ENCODE data around the gene ST3GAL4.
"Not testable (repeated sequence)": the region's sequence is repeated elsewhere in the genome, so short reads cannot be mapped to it uniquely, and the experiment has no call there.

Gene ST3GAL4

GRCh38 chr11:126355324-126355925, at the start of gene ST3GAL4:
Gene ST3GAL4, plus strand, starts transcription at chr11:126355686. Its CDS starts 50,470 bp downstream, at chr11:126406156.
- DNase-seq (ENCODE audit: low read depth) = peak; percentile 75

GRCh38 chr11:126305699-126306098, 49.8 kb upstream of the ST3GAL4 start:
- DNase-seq (ENCODE audit: low read depth) = no peak

GRCh38 chr11:126307706-126308105, 47.8 kb upstream of the ST3GAL4 start:
- DNase-seq (ENCODE audit: low read depth) = peak; percentile 40

GRCh38 chr11:126308271-126308671, 47.2 kb upstream of the ST3GAL4 start:
- no peak for DNase-seq (ENCODE audit: low read depth)

GRCh38 chr11:126308771-126309170, 46.7 kb upstream of the ST3GAL4 start:
- DNase-seq (ENCODE audit: low read depth) = not testable (repeated sequence)

- peak; percentile 64 for DNase-seq (ENCODE audit: low read depth)
Observed at GRCh38 chr11:126310200-126310991, 45.1 kb upstream of the ST3GAL4 start.

GRCh38 chr11:126310992-126311310, 44.5 kb upstream of the ST3GAL4 start:
- no peak for DNase-seq (ENCODE audit: low read depth)

GRCh38 chr11:126311401-126312291, 43.8 kb upstream of the ST3GAL4 start:
- peak; percentile 50 for DNase-seq (ENCODE audit: low read depth)

- no peak for DNase-seq (ENCODE audit: low read depth)
Observed at GRCh38 chr11:126312961-126313360, 42.5 kb upstream of the ST3GAL4 start.

- DNase-seq (ENCODE audit: low read depth) = no peak
Observed at GRCh38 chr11:126313826-126314225, 41.7 kb upstream of the ST3GAL4 start.

- no peak for DNase-seq (ENCODE audit: low read depth)
Observed at GRCh38 chr11:126317432-126317755, 38.1 kb upstream of the ST3GAL4 start.

GRCh38 chr11:126317756-126318573, 37.5 kb upstream of the ST3GAL4 start:
- peak; percentile 91 for DNase-seq (ENCODE audit: low read depth)

GRCh38 chr11:126318574-126319373, 36.7 kb upstream of the ST3GAL4 start:
- DNase-seq (ENCODE audit: low read depth) = peak; percentile 93

GRCh38 chr11:126319374-126319740, 36.1 kb upstream of the ST3GAL4 start:
- DNase-seq (ENCODE audit: low read depth) = no peak

GRCh38 chr11:126322996-126323395, 32.5 kb upstream of the ST3GAL4 start:
- no peak for DNase-seq (ENCODE audit: low read depth)

GRCh38 chr11:126327281-126328000, 28.0 kb upstream of the ST3GAL4 start:
- DNase-seq (ENCODE audit: low read depth) = no peak

GRCh38 chr11:126328001-126328390, 27.5 kb upstream of the ST3GAL4 start:
- DNase-seq (ENCODE audit: low read depth) = no peak

- DNase-seq (ENCODE audit: low read depth) = no peak
Observed at GRCh38 chr11:126328444-126328843, 27.0 kb upstream of the ST3GAL4 start.

GRCh38 chr11:126328938-126329643, 26.4 kb upstream of the ST3GAL4 start:
- DNase-seq (ENCODE audit: low read depth) = no peak
